ENCODE data around the gene AFF1. TPM values are rescaled to one million over a fixed set of nuclear protein-coding genes. Genes with fewer than 3 reads are reported as not detected.

AFF1 gene
- total and polyA plus RNA-seq, 2 donors (not counting 1 experiment from before 2014, with no cell fraction given): 15.5 to 21.1 TPM

- H3K27ac ChIP-seq (ENCODE audit: insufficient read depth, low read length): no peak overlapping the region
- H3K79me2 ChIP-seq (ENCODE audit: control insufficient read depth, insufficient read depth, low read length): no peaks in the 10 kb centered on the region
- no peaks in the 10 kb centered on the region for H3K36me3 ChIP-seq (ENCODE audit: control insufficient read depth, insufficient read depth, low read length)
- H2AFZ ChIP-seq (ENCODE audit: low read length): no peak overlapping the region
- no peaks in the 10 kb centered on the region for H4K20me1 ChIP-seq (ENCODE audit: control insufficient read depth, extremely low read depth, insufficient read depth, low read length)
- no peak overlapping the region for H3K4me2 ChIP-seq (ENCODE audit: extremely low read depth, insufficient read depth, low read length)
- no peak overlapping the region for H3K9ac ChIP-seq (ENCODE audit: insufficient read depth, low read length)
- no peaks in the 10 kb centered on the region for H3K9me3 ChIP-seq (ENCODE audit: control insufficient read depth, insufficient read depth, low read depth, low read length)
- no peak overlapping the region for H3K4me3 ChIP-seq (replicated peaks in 1 of 4; ENCODE audit: control extremely low read depth in 1 of 4, insufficient read depth in 1 of 4, low read depth in 3 of 4, low read length in 4 of 4)
- DNase-seq (ENCODE audit: low read depth in 2 of 2): no peak
- TF ChIP-seq EZH2 (IDR thresholded peaks at IDR 0.05; ENCODE audit: low read length, missing control alignments) (no peak), CTCF (conservative IDR thresholded peaks at IDR 0.05 in 1 of 2, IDR thresholded peaks at IDR 0.05 in 1 of 2; ENCODE audit: low read depth in 1 of 2, low read length in 2 of 2) (no peak)
- H3K4me1 ChIP-seq (ENCODE audit: control insufficient read depth, extremely low read depth, insufficient read depth, low read length): no peaks in the 10 kb centered on the region
- no peaks in the 10 kb centered on the region for H3K27me3 ChIP-seq (ENCODE audit: control insufficient read depth, insufficient read depth, low read length)
Measured at GRCh38 chr4:86901864-86902263, 32.9 kb upstream of the AFF1 start.

- no peak for TF ChIP-seq EZH2 (IDR thresholded peaks at IDR 0.05; ENCODE audit: low read length, missing control alignments)
- TF ChIP-seq CTCF (conservative IDR thresholded peaks at IDR 0.05 in 1 of 2, IDR thresholded peaks at IDR 0.05 in 1 of 2; ENCODE audit: low read depth in 1 of 2, low read length in 2 of 2): no peak
- Histone ChIP-seq H3K9me3 (ENCODE audit: control insufficient read depth, insufficient read depth, low read depth, low read length) (no peaks in the 10 kb centered on the region), H3K79me2 (ENCODE audit: control insufficient read depth, insufficient read depth, low read length) (no peaks in the 10 kb centered on the region), H4K20me1 (ENCODE audit: control insufficient read depth, extremely low read depth, insufficient read depth, low read length) (no peaks in the 10 kb centered on the region), H3K27me3 (ENCODE audit: control insufficient read depth, insufficient read depth, low read length) (no peaks in the 10 kb centered on the region), H3K4me2 (ENCODE audit: extremely low read depth, insufficient read depth, low read length) (peak overlapping the region; percentile 11), H3K9ac (ENCODE audit: insufficient read depth, low read length) (no peak overlapping the region), H2AFZ (ENCODE audit: low read length) (peak overlapping the region; percentile 71), H3K4me3 (replicated peaks in 1 of 4; ENCODE audit: control extremely low read depth in 1 of 4, insufficient read depth in 1 of 4, low read depth in 3 of 4, low read length in 4 of 4) (peak overlapping the region in 1 of 4 experiments; percentile 14), H3K36me3 (ENCODE audit: control insufficient read depth, insufficient read depth, low read length) (no peaks in the 10 kb centered on the region), H3K27ac (ENCODE audit: insufficient read depth, low read length) (peak overlapping the region; percentile 22), H3K4me1 (ENCODE audit: control insufficient read depth, extremely low read depth, insufficient read depth, low read length) (no peaks in the 10 kb centered on the region)
- DNase-seq (ENCODE audit: low read depth in 2 of 2): peak; percentile 20 to 72
Measured at GRCh38 chr4:86908251-86908657, 26.6 kb upstream of the AFF1 start.

GRCh38 chr4:86909546-86910295 lies 25.1 kb upstream of the AFF1 start:
- no peaks in the 10 kb centered on the region for H3K9me3 ChIP-seq (ENCODE audit: control insufficient read depth, insufficient read depth, low read depth, low read length)
- no peaks in the 10 kb centered on the region for H4K20me1 ChIP-seq (ENCODE audit: control insufficient read depth, extremely low read depth, insufficient read depth, low read length)
- H2AFZ ChIP-seq (ENCODE audit: low read length): no peak overlapping the region
- no peaks in the 10 kb centered on the region for H3K4me1 ChIP-seq (ENCODE audit: control insufficient read depth, extremely low read depth, insufficient read depth, low read length)
- no peak for TF ChIP-seq EZH2 (IDR thresholded peaks at IDR 0.05; ENCODE audit: low read length, missing control alignments)
- TF ChIP-seq CTCF (conservative IDR thresholded peaks at IDR 0.05 in 1 of 2, IDR thresholded peaks at IDR 0.05 in 1 of 2; ENCODE audit: low read depth in 1 of 2, low read length in 2 of 2): no peak
- H3K36me3 ChIP-seq (ENCODE audit: control insufficient read depth, insufficient read depth, low read length): no peaks in the 10 kb centered on the region
- no peak for DNase-seq (ENCODE audit: low read depth in 2 of 2)
- H3K79me2 ChIP-seq (ENCODE audit: control insufficient read depth, insufficient read depth, low read length): no peaks in the 10 kb centered on the region
- H3K4me2 ChIP-seq (ENCODE audit: extremely low read depth, insufficient read depth, low read length): no peak overlapping the region
- no peak overlapping the region for H3K27ac ChIP-seq (ENCODE audit: insufficient read depth, low read length)
- no peak overlapping the region for H3K9ac ChIP-seq (ENCODE audit: insufficient read depth, low read length)
- no peaks in the 10 kb centered on the region for H3K27me3 ChIP-seq (ENCODE audit: control insufficient read depth, insufficient read depth, low read length)
- H3K4me3 ChIP-seq (replicated peaks in 1 of 4; ENCODE audit: control extremely low read depth in 1 of 4, insufficient read depth in 1 of 4, low read depth in 3 of 4, low read length in 4 of 4): no peak overlapping the region
